ENCODE measurements around the gene NUP133.

DNA sequence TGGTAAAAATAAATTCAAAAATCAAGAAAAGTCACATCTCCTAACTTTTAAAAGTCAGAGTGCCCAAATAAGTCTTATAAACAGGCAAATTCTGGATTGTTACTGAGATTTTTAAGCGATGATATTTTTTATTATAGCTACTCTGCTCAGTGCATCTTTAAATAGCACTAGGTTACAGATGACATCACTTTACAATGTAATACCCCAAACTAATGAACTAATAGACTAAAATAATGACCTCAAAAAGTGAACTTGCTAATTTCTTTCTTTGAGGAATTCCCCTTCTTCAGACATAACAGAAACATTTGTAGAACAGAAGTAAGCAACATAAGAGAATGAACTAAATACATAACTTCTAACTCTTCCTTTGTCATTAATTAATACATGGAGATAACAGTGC, 41.3 kb downstream of the NUP133 start:
- TF ChIP-seq, protein P1, sequence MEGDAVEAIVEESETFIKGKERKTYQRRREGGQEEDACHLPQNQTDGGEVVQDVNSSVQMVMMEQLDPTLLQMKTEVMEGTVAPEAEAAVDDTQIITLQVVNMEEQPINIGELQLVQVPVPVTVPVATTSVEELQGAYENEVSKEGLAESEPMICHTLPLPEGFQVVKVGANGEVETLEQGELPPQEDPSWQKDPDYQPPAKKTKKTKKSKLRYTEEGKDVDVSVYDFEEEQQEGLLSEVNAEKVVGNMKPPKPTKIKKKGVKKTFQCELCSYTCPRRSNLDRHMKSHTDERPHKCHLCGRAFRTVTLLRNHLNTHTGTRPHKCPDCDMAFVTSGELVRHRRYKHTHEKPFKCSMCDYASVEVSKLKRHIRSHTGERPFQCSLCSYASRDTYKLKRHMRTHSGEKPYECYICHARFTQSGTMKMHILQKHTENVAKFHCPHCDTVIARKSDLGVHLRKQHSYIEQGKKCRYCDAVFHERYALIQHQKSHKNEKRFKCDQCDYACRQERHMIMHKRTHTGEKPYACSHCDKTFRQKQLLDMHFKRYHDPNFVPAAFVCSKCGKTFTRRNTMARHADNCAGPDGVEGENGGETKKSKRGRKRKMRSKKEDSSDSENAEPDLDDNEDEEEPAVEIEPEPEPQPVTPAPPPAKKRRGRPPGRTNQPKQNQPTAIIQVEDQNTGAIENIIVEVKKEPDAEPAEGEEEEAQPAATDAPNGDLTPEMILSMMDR (conservative IDR thresholded peaks at IDR 0.05; ENCODE audit: low read depth in 2 of 2) = no peak
- TF ChIP-seq EZH2 (IDR thresholded peaks at IDR 0.05; ENCODE audit: low read depth, unreplicated experiment) (no peak), POLR2AphosphoS5 (IDR thresholded peaks at IDR 0.05; ENCODE audit: low read depth) (no peak)
